GM10266 (cell line): Measurements from ENCODE around the gene UNC79.
"Not testable (repeated sequence)": the region's sequence is repeated elsewhere in the genome, so short reads cannot be mapped to it uniquely, and the experiment has no call there.

Experiments
- DNase-seq: peaks from one replicate; pipeline ENCODE4 v3.0.0; 2012; ENCODE audit errors: extremely low spot score
- TF ChIP-seq, protein P1 (sequence below): IDR thresholded peaks from 2 replicates; pipeline ENCODE4 v1.5.1; 2012; ENCODE audit warnings: mild to moderate bottlenecking, low read depth; ENCODE audit not compliant: control insufficient read depth, insufficient read depth; ENCODE audit errors: missing control alignments

The UNC79 gene

DNA sequence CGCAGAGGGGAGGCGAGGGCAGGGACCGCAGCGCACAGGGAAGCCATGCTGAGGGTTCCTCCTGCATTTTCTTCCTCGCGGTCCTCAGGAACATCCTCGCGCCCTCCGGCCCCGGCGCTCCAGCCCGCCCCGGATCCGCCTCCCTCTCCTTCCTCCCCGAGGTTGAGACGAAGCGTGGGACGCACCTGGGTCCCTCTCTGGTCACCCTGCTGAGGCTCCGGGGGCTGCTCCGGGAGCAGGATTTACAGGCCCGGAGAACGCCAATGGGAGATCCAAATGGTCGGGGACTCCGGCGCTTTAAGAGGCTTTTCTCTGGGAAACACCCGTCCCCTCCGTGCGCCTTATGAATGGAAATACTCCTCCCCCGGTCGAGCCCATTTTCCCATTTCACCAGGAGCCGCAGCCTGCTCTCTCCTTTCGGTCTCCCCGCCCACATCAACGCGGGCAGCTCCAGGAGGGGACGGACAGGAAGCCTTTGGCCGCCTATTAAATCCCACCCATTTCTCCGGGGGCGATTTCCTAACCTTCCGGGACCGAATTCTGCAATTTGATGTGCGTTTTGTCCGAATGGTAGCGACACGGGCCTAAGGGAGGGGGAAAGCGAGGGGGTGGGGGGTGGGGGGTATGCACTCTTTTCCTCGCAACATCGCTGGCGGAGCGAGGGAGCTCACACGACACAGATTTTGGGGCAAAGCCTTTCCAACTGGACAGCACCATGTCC is at the start of gene UNC79:
UNC79 (plus strand) TSS at position 625 of the 721 bp plus-strand sequence; CDS start at position 716, 91 bp downstream.
- DNase-seq = no peak
- TF ChIP-seq, protein P1, sequence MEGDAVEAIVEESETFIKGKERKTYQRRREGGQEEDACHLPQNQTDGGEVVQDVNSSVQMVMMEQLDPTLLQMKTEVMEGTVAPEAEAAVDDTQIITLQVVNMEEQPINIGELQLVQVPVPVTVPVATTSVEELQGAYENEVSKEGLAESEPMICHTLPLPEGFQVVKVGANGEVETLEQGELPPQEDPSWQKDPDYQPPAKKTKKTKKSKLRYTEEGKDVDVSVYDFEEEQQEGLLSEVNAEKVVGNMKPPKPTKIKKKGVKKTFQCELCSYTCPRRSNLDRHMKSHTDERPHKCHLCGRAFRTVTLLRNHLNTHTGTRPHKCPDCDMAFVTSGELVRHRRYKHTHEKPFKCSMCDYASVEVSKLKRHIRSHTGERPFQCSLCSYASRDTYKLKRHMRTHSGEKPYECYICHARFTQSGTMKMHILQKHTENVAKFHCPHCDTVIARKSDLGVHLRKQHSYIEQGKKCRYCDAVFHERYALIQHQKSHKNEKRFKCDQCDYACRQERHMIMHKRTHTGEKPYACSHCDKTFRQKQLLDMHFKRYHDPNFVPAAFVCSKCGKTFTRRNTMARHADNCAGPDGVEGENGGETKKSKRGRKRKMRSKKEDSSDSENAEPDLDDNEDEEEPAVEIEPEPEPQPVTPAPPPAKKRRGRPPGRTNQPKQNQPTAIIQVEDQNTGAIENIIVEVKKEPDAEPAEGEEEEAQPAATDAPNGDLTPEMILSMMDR = no peak

DNA sequence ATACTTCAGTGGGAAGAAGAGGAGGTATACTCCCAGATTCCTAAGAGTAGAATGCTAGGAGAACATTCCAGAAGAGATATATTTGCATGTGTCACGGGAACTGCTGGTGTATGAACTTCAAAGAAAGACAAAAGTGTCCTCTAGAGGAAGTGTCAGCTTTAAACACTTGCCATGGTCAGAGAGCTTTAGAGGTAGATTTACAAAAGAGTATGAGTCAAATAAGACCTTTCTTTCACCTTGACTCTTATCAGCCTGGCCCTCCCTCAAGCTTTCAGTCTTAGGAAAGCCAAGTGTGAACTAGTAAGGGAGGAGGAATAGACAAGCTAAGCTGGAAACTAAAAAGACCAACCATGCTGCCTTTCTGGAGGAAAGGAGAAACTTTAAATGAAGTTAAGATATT is 49.1 kb upstream of the UNC79 start:
- DNase-seq = no peak
- TF ChIP-seq, protein P1 = peak; percentile 24

DNA sequence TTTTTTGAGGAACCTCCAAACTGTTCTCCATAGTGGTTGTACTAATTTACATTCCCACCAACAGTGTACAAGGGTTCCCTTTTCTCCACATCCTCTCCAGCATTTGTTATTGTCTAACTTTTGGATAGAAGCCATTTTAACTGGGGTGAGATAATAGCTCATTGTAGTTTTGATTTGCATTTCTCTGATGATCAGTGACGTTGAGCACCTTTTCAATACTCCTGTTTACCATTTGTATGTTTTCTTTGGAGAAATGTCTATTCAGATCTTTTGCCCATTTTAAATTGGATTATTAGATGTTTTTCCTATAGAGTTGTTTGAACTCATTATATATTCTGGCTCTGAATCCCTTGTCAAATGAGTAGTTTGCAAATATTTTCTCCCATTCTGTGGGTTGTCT is 46.5 kb upstream of the UNC79 start:
- not testable (repeated sequence) for DNase-seq

DNA sequence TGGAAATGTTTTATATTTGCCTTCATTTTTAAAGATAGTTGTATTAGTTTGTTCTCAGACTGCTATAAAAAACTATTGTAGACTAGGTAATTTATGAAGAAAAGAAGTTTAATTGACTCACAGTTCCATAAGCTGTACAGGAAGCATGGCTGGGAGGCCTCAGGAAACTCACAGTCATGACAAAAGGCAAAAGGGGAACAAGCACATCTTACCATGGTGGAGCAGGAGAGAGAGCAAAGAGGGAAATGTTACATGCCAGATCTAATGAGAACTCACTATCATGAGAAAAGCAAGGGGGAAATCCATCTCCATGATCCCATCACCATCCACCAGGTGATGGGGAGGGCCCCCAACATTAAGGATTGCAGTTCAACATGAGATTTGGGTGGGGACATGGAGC is 35.5 kb upstream of the UNC79 start:
- DNase-seq = no peak
- TF ChIP-seq, protein P1 = no peak

DNA sequence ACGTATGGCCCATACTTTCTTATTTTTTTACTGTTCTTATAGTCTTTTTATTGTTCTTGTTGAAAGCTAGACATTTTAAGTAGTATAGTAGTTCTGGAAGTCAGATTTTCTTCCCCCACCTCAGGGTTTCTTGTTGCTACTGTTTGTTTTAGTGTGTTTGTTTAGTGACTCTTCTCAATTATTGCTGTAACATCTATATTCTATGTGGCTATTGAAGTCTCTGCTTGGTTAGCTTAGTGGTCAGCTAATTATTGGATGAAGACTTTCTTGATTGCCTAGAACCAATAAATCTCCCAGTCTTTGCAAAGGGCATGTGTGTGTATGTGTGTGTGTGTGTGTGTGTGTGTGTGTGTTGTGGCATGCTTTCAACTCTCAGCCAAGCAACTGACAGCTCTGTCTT is 34.3 kb upstream of the UNC79 start:
- DNase-seq = no peak
- TF ChIP-seq, protein P1 = no peak

DNA sequence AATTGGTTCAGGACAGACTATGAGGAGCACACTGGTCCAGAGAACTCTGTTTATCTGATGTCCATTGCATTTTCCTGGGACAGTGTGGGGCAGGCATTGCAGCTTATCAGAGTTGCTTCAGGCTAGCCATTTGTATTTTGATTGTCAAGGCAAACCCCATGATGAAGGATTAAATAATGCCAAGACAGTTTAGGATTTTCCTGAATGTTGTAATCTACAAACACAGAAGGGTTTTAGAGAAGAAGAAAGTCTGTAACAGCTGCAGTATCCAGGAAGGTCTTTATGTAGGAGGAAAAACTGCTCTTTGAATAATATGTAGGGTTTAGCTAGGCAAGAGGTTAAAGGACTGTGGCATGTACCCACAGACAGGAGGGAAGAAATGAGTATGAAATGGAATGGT is 32.2 kb upstream of the UNC79 start:
- no peak for DNase-seq
- TF ChIP-seq, protein P1 = no peak

DNA sequence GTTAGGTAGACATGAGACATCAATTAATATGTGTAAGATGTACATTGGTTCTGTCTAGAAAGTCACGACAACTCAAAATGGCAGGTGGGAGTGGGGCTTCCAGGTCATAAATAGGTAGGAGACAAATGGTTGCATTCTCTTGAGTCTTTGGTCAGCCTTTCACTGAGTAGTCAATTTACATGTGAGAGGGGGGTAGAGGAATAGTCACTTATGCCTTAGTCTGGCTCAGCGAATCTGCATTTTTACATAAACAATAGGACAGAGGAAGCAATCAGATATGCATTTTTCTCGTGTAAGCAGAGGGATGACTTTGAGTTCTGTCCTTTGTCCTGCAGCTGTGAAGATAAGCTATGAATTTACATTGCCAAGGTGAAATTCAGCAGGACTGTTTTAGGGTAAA is 27.8 kb upstream of the UNC79 start:
- TF ChIP-seq, protein P1 = no peak
- DNase-seq = no peak

DNA sequence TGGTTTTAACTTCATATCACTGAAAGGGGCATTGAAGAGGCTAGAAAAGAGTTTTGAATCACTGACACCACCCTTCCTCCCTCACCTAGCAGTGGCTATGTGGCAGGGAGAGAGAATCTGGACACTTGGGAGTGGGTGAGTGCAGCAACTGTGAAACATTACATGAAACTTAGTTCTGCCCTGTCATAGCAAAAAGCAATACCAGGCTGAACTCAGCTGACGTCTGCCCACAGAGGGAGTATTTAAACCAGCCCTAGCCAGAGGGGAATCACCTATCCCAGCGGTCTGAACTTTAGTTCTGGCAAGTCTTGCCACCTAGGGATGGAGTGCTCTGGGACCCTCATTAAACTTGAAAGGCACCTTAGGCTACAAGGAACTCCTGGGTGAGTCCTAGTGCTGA is 20.7 kb upstream of the UNC79 start:
- TF ChIP-seq, protein P1 = no peak
- DNase-seq = no peak
